ENCODE data around the gene C16orf46. TPM values are rescaled to one million over a fixed set of nuclear protein-coding genes. Genes with fewer than 3 reads are reported as not detected.

The C16orf46 gene
- total and polyA plus RNA-seq, 2 experiments from 2014 or later, result 0.59 to 1.4 TPM

DNA sequence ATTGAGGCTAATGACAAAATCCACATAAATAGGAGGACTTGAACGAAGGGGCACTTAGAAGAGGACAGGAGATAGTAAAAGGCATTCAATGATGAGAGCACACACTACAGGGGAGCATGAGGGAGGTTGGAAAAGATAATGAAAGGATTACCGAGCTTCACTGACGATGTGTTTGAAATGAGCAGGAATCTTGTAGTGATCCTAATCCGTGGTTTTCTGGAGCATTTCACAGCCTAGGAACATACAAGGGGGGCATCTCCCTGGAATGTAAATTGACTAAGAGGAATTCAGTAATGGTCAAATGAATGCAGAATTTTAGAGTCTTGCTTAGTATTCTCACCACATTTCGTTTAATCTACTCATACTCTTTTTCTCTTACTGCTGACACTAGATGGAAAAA lies 36.2 kb downstream of the C16orf46 start:
- peaks cover 3% of the 10 kb centered on the region for H3K27me3 Mint-ChIP-seq (ENCODE audit: insufficient read depth, low read depth, poor library complexity)
- no peak overlapping the region for H3K27ac ChIP-seq (ENCODE audit: low read depth)
- no peak for DNase-seq (ENCODE audit: low spot score)
- H3K9me3 Mint-ChIP-seq, result no peaks in the 10 kb centered on the region
- H3K4me1 Mint-ChIP-seq, result peaks cover 11% of the 10 kb centered on the region
- peaks cover 24% of the 10 kb centered on the region for H4K20me1 ChIP-seq (replicated peaks; ENCODE audit: insufficient read depth)
- H3K9me2 ChIP-seq (ENCODE audit: insufficient read depth), result 0 out of 2 replicates have a peak, but pooled peaks cover 4% of the 10 kb centered on the region
- no peak overlapping the region for H3K4me3 ChIP-seq
- peaks cover 75% of the 10 kb centered on the region for H3K36me3 Mint-ChIP-seq (ENCODE audit: low read depth)
- H3K4me1 ChIP-seq (ENCODE audit: insufficient read depth), result peaks cover 9% of the 10 kb centered on the region
- no peak overlapping the region for H3K27ac Mint-ChIP-seq
- H3K36me3 ChIP-seq (ENCODE audit: insufficient read depth), result peaks cover 36% of the 10 kb centered on the region
- H3K4me3 Mint-ChIP-seq, result no peak overlapping the region
- TF ChIP-seq, protein P1, sequence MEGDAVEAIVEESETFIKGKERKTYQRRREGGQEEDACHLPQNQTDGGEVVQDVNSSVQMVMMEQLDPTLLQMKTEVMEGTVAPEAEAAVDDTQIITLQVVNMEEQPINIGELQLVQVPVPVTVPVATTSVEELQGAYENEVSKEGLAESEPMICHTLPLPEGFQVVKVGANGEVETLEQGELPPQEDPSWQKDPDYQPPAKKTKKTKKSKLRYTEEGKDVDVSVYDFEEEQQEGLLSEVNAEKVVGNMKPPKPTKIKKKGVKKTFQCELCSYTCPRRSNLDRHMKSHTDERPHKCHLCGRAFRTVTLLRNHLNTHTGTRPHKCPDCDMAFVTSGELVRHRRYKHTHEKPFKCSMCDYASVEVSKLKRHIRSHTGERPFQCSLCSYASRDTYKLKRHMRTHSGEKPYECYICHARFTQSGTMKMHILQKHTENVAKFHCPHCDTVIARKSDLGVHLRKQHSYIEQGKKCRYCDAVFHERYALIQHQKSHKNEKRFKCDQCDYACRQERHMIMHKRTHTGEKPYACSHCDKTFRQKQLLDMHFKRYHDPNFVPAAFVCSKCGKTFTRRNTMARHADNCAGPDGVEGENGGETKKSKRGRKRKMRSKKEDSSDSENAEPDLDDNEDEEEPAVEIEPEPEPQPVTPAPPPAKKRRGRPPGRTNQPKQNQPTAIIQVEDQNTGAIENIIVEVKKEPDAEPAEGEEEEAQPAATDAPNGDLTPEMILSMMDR (conservative IDR thresholded peaks at IDR 0.05; ENCODE audit: low read depth in 2 of 2), result no peak
- no peak for TF ChIP-seq EZH2phosphoT487 (IDR thresholded peaks at IDR 0.05; ENCODE audit: unreplicated experiment)
- TF ChIP-seq NANOG (IDR thresholded peaks at IDR 0.05; ENCODE audit: borderline replicate concordance), result no peak
- no peak overlapping the region for H3K4me2 ChIP-seq
- ATAC-seq, result no peak
- H2AFZ ChIP-seq, result no peak overlapping the region
- H3F3A ChIP-seq (replicated peaks; ENCODE audit: low read depth), result no peaks in the 10 kb centered on the region
- no peaks in the 10 kb centered on the region for H3K27me3 ChIP-seq (ENCODE audit: insufficient read depth)
- peaks cover 46% of the 10 kb centered on the region for H3K79me2 ChIP-seq (replicated peaks; ENCODE audit: insufficient read depth)

DNA sequence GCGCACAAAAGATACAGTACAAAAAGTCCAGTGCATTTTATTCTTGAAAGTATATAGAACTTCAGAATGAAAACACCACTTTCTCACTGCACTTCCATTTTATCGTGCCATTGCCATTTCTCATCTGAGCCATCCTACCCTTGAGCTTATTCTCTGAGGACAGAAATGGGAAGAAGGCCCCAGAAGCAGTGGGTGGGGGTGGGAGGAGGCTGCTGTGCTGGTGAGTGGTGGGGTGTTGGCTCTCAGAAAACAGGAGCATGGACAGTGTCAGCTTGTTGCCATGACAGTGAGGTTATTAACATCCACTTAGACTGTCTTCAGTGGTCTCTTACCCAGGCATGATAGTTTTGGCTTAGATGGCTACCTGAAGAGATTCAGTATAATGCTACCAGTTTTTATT lies 36.9 kb downstream of the C16orf46 start:
- H3K27ac Mint-ChIP-seq, result no peak overlapping the region
- Histone ChIP-seq H3K4me2 (no peak overlapping the region), H2AFZ (no peak overlapping the region)

More for the DNA sequence above, 36.9 kb downstream of the C16orf46 start:
- peaks cover 3% of the 10 kb centered on the region for H3K27me3 Mint-ChIP-seq (ENCODE audit: insufficient read depth, low read depth, poor library complexity)
- no peak overlapping the region for H3K4me3 Mint-ChIP-seq
- peaks cover 3% of the 10 kb centered on the region; the same call in 2 of the 3 replicates for H3K9me3 Mint-ChIP-seq
- TF ChIP-seq CREB1 (CRISPR knock-in tag; IDR thresholded peaks at IDR 0.05; ENCODE audit: low read depth) (no peak), JUNB (IDR thresholded peaks at IDR 0.05; ENCODE audit: unreplicated experiment) (no peak), POLR2AphosphoS5 (IDR thresholded peaks at IDR 0.05; ENCODE audit: low read depth) (no peak), STAT1 (IDR thresholded peaks at IDR 0.05; ENCODE audit: unreplicated experiment) (no peak)
- TF ChIP-seq, protein P1 (conservative IDR thresholded peaks at IDR 0.05; ENCODE audit: low read depth in 2 of 2), result no peak
- TF ChIP-seq, protein P2, sequence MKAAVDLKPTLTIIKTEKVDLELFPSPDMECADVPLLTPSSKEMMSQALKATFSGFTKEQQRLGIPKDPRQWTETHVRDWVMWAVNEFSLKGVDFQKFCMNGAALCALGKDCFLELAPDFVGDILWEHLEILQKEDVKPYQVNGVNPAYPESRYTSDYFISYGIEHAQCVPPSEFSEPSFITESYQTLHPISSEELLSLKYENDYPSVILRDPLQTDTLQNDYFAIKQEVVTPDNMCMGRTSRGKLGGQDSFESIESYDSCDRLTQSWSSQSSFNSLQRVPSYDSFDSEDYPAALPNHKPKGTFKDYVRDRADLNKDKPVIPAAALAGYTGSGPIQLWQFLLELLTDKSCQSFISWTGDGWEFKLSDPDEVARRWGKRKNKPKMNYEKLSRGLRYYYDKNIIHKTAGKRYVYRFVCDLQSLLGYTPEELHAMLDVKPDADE (IDR thresholded peaks at IDR 0.05), result no peak
- TF ChIP-seq, protein P3, sequence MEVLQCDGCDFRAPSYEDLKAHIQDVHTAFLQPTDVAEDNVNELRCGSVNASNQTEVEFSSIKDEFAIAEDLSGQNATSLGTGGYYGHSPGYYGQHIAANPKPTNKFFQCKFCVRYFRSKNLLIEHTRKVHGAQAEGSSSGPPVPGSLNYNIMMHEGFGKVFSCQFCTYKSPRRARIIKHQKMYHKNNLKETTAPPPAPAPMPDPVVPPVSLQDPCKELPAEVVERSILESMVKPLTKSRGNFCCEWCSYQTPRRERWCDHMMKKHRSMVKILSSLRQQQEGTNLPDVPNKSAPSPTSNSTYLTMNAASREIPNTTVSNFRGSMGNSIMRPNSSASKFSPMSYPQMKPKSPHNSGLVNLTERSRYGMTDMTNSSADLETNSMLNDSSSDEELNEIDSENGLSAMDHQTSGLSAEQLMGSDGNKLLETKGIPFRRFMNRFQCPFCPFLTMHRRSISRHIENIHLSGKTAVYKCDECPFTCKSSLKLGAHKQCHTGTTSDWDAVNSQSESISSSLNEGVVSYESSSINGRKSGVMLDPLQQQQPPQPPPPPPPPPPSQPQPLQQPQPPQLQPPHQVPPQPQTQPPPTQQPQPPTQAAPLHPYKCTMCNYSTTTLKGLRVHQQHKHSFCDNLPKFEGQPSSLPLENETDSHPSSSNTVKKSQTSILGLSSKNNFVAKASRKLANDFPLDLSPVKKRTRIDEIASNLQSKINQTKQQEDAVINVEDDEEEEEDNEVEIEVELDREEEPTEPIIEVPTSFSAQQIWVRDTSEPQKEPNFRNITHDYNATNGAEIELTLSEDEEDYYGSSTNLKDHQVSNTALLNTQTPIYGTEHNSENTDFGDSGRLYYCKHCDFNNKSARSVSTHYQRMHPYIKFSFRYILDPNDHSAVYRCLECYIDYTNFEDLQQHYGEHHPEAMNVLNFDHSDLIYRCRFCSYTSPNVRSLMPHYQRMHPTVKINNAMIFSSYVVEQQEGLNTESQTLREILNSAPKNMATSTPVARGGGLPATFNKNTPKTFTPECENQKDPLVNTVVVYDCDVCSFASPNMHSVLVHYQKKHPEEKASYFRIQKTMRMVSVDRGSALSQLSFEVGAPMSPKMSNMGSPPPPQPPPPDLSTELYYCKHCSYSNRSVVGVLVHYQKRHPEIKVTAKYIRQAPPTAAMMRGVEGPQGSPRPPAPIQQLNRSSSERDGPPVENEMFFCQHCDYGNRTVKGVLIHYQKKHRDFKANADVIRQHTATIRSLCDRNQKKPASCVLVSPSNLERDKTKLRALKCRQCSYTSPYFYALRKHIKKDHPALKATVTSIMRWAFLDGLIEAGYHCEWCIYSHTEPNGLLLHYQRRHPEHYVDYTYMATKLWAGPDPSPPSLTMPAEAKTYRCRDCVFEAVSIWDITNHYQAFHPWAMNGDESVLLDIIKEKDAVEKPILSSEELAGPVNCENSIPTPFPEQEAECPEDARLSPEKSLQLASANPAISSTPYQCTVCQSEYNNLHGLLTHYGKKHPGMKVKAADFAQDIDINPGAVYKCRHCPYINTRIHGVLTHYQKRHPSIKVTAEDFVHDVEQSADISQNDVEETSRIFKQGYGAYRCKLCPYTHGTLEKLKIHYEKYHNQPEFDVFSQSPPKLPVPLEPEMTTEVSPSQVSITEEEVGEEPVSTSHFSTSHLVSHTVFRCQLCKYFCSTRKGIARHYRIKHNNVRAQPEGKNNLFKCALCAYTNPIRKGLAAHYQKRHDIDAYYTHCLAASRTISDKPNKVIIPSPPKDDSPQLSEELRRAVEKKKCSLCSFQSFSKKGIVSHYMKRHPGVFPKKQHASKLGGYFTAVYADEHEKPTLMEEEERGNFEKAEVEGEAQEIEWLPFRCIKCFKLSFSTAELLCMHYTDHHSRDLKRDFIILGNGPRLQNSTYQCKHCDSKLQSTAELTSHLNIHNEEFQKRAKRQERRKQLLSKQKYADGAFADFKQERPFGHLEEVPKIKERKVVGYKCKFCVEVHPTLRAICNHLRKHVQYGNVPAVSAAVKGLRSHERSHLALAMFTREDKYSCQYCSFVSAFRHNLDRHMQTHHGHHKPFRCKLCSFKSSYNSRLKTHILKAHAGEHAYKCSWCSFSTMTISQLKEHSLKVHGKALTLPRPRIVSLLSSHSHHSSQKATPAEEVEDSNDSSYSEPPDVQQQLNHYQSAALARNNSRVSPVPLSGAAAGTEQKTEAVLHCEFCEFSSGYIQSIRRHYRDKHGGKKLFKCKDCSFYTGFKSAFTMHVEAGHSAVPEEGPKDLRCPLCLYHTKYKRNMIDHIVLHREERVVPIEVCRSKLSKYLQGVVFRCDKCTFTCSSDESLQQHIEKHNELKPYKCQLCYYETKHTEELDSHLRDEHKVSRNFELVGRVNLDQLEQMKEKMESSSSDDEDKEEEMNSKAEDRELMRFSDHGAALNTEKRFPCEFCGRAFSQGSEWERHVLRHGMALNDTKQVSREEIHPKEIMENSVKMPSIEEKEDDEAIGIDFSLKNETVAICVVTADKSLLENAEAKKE (CRISPR knock-in tag; IDR thresholded peaks at IDR 0.05), result no peak
- Histone ChIP-seq H3F3A (replicated peaks; ENCODE audit: low read depth) (no peaks in the 10 kb centered on the region), H3K9me2 (ENCODE audit: insufficient read depth) (0 out of 2 replicates have a peak, but pooled peaks cover 4% of the 10 kb centered on the region), H3K27ac (ENCODE audit: low read depth) (no peak overlapping the region), H4K20me1 (replicated peaks; ENCODE audit: insufficient read depth) (peaks cover 24% of the 10 kb centered on the region), H3K36me3 (ENCODE audit: insufficient read depth) (peaks cover 36% of the 10 kb centered on the region), H3K4me1 (ENCODE audit: insufficient read depth) (peaks cover 9% of the 10 kb centered on the region), H3K79me2 (replicated peaks; ENCODE audit: insufficient read depth) (peaks cover 46% of the 10 kb centered on the region), H3K27me3 (ENCODE audit: insufficient read depth) (no peaks in the 10 kb centered on the region), H3K4me3 (no peak overlapping the region)
- ATAC-seq (no peak), DNase-seq (ENCODE audit: low spot score) (no peak)
- H3K4me1 Mint-ChIP-seq, result peaks cover 11% of the 10 kb centered on the region
- H3K36me3 Mint-ChIP-seq (ENCODE audit: low read depth), result peaks cover 73% of the 10 kb centered on the region

All from GM23338 (cell line).